COLO668 (cell line): Measurements from ENCODE around the gene SERPINB6.
A peak's percentile ranks its signal among the peaks of the same experiment; 100 is the strongest.
"Not testable (repeated sequence)": the region's sequence is repeated elsewhere in the genome, so short reads cannot be mapped to it uniquely, and the experiment has no call there.

Experiments
- DNase-seq: peaks from one replicate; lab custom pipeline; 2025; ENCODE audit not compliant: unreplicated experiment; lab: John Stamatoyannopoulos, UW

SERPINB6 gene

GRCh38 chr6:2916158-2916925 is 55.0 kb downstream of the SERPINB6 start:
- no peak for DNase-seq

- no peak for DNase-seq
These were observed 56.2 kb downstream of the SERPINB6 start for GRCh38 chr6:2915150-2915549.

GRCh38 chr6:2914318-2914660 is 57.1 kb downstream of the SERPINB6 start:
- DNase-seq = peak; percentile 38

GRCh38 chr6:2913621-2914317 is 57.6 kb downstream of the SERPINB6 start:
- no peak for DNase-seq

GRCh38 chr6:2911171-2911570 is 60.2 kb downstream of the SERPINB6 start:
- no peak for DNase-seq

- no peak for DNase-seq
These were observed 61.6 kb downstream of the SERPINB6 start for GRCh38 chr6:2909718-2910117.

DNA sequence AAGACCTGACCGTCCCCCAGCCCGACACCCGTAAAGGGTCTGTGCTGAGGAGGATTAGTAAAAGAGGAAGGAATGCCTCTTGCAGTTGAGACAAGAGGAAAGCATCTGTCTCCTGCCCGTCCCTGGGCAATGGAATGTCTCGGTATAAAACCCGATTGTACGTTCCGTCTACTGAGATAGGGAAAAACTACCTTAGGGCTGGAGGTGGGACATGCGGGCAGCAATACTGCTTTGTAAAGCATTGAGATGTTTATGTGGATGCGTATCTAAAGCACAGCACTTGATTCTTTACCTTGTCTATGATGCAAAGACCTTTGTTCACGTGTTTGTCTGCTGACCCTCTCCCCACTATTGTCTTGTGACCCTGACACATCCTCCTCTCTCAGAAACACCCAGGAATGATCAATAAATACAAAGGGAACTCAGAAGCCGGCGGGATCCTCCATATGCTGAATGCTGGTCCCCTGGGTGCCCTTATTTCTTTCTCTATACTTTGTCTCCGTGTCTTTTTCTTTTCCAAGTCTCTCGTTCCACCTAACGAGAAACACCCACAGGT is 62.2 kb downstream of the SERPINB6 start:
- not testable (repeated sequence) for DNase-seq

DNA sequence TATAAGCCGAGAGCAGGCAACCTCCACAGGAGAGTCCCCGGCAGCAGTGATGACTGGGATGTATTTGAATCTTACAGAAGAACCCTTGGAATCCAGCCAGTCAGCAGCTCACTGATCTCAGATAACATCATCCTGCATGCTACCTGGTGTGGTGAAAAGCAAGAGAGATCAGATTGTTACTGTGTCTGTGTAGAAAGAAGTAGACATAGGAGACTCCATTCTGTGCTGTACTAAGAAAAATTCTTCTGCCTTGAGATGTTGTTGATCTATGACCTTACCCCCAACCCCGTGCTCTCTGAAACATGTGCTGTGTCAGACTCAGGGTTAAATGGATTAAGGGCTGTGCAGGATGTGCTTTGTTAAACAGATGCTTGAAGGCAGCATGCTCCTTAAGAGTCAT is 62.9 kb downstream of the SERPINB6 start:
- not testable (repeated sequence) for DNase-seq

GRCh38 chr6:2903411-2904185 is 67.8 kb downstream of the SERPINB6 start:
- DNase-seq = not testable (repeated sequence)

DNA sequence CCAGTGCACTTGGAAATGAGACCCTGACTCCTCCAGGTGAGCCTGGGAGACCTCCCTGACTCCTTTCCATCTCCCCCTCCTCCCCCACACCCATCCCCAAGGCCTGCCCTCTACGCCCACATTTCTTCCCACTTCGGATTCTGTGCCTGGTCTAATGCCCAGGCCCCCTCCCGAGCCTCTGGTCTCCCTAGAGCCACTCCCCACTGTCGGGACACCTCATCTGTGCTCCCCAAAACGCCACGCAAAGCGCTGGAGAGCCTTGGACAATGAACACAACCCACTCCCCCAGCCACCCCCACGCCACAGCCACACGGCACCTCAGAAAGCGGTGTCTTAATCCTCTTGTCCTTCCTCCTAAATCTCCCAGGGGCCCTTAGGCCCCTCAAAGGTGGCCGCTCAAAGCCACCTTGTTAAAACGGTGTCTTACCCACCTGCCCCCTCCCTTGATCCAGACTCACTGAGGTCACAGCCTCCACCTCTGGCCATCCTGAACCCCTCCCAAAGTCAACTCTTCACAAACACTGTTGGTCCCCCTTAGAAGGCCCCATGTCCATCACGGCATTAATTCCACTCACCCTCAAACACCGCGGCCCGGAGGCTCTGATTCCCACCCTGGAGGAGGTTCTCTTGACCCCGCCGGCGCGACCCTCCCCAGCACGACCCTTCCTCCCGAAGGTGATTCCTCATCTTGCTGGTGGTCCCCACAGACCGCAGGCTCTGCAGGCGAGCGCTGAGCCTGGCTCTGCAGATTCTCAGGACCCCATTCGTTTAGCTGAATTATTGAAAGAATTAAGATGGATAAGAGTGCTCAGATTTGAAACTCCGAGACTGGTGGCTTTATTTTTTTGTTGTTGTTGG is 69.5 kb downstream of the SERPINB6 start:
- not testable (repeated sequence) for DNase-seq

DNA sequence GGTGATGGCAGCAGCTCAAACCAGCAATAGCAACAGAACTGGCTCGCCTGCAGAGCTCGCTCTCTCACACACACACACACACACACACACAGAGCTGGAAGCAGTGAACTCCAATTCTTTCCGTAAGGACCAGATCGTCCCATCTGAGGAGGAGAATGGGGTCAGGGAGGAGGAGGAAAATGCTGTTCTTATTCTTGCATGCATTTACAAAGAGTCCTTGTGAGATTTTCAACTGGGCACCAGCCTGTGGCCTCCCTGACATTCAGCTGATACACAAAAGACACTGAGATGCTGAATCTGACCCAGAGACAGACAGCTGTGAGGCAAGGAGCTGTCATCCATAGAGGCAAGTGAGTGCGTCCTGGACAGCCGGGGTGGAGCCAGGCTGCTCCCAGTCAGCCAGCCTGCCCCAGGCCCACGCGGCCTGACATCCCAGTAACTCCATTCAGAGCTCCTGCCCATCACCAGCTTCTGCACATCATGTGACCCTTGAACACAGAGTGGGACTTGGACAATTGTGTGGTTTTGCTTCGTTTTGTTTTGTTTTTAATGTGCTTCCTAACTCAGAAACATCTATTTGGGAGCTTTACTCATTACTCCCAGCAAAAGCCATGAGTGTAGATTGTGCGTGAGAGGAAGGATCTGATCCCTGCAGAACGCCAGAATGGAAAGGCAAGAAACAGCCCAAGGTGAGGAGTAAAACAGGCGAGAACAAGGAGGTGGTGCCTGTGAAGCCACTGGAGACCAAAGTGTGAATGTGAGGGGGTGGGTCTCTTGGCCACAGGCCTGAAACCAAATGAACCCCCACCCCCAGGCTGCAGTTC is 70.3 kb downstream of the SERPINB6 start:
- no peak for DNase-seq

GRCh38 chr6:2900221-2900807 is 71.1 kb downstream of the SERPINB6 start:
- DNase-seq = no peak

DNA sequence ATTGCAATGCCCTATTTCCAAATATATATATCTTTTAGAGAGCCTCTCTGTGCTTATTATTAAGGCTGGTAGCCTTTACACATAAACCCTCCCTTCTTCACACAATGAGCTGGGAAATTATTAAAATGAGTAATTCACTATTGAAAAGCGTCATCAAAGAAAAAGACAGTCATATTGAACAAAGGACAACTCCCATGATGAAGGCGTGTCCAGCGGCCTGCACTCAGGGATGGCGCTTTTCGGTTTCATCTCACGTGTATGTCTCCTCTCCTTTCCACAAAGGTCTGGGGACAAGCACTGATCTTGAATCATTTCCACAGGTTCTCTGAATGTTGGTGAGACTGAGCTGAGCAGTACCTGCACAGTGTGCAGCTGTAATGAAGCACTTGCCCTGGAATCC is 71.8 kb downstream of the SERPINB6 start:
- no peak for DNase-seq
